NCI-H2107 treated with DMSO at 0.1 percent for 48 hours (cell line): ENCODE measurements around the gene FSCN2.

ENCODE experiments used
- DNase-seq: peaks from one replicate; lab custom pipeline; 2025; ENCODE audit not compliant: unreplicated experiment; lab: John Stamatoyannopoulos, UW

The FSCN2 gene

DNA sequence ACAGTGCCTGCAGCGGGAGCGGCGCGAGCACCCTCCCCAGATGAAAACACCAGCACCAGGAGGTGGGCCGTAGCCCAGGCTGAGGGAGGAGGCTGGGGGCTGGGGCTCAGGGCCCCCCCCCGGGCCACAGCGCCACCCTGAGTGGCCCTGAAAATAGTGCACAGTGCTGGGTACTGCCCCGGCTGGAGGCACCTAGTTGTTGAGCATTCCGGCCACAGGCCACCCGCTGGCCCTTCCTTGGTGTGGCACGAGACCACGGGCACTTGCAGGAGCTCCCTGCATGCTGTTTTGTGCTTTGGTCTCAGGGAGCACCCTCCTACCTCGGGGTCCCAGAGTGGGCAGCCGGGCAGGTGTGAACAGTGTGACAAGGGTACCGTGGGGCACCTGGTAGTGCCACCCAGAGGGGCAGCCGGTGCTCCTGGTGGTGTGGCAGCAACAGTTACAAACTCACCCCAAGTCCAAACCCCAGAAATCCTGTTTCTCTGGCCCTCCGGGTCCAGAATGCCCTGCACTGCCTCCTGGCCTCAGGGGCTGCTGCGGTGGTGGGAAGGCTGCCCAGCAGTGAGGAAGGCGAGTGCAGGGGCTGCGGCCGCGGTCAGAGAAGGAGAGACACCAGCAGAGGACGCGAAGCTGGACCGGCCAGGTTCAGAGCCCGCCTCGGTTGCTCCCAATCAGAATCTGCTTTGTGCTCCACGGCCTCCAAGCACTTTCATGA lies 11.9 kb downstream of the FSCN2 start:
- DNase-seq = no peak

DNA sequence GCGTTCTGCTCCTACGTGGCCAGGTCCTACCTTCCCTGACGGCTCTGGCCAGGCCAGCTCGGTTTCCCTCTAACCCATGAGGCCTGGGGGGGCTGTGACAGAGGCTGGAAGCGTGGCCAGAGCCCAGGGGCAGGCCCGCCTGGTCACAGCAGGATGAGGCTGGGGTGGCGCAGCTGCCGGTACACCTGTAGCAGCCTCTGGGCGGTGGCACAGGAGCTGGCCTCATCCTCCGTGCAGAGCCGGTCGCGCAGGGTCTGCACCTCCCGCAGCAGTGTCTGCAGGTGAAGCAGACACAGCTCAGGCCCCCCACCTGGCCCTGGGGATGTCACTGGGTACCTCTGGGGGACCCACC lies 12.5 kb downstream of the FSCN2 start:
- DNase-seq = no peak

DNA sequence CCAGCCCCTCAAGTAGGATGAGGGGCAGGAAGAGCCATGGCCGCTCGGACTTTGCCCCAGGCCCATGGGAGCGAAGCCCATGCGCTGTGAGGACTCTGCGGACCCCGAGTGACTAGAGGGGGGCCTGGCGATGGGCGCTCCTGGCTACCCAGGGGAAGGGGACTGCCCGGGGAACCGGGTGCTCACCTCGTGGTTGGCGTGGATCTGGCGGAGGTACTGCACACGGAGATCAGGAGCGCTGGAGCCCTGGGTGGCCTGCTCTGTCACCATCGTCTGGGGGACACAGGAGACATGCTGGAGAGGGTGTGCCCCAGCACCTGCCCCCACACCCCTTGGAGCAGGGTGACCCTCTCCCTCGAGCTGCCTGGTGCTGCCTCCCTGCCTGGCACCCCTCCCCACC lies 12.9 kb downstream of the FSCN2 start:
- DNase-seq = no peak

DNA sequence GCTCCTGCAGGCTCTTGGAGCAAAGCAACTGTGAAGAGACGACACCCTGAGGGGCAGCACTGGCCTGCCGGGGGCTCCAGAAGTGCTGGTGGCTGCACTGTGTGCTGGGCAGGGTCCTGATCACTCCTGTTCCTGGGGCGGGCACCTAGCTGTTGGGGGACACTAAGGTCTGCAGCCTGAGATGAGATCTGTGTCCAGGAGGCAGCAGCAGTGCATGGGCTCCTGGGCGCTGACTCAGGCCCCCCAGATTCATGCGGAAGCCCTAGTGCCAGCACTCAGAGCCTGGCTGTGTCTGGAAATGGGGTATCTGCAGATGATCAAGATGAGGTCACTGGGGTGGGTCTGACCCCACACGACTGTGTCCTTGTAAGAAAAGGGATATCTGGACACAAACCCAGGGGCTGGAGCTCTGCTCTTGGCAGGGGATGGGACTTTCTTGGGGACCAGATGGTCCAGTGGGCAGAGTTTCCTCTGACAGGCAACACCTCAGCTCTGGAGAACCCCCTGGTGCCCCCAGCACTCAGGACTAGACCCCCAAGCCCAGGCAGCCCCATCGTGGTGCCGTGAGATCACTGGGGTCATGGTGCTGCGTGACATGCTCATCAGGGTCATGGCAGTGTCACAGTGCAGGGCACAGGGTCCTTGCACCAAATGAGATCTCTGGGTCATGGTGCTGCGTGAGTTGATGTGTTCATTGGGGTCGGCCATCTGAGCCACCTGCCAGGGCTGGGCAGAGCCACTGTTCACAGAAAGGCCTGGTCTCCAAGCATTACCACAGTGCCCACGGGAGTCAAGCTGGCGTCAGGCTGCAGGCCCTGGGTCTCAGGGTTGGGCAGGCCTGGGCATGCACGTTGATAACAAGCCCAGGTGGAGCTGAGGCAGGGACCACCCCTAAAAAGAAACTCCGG lies 14.5 kb downstream of the FSCN2 start:
- no peak for DNase-seq

DNA sequence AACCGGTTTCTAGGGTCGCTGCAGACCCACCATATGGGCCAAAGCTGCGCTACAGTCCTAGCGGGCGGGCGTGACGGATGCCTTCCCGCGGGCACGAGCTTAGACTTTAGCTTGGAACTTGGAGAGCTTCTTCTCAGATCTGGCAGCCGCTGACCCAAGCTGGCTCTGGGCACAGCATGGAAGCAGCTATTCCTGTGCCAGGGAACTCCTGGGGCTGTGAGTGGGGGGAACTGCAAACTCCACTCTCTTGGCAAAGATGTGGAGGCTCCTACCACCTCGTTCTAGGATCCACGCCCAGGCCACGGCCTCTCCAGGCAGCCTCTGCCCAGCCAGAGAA lies 15.1 kb downstream of the FSCN2 start:
- DNase-seq = no peak

DNA sequence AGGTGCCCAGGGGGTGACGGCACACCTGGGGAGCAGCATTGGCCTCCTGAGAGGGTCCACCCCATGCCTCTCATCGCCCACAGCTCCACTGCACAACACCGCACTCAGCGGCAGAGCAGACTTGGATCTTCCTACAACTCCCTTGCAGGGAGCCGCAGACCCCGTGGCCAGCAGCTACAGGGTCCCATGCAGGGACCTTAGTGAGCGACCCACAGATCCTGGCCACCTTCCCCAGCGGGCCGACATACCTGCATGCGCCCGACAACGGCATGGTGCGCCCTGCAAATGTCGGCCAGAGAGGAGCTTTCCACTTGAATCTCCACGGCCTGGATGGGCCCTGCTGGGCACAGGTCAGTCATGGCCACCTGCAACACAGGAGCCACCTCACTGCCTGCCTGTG lies 15.6 kb downstream of the FSCN2 start:
- no peak for DNase-seq

DNA sequence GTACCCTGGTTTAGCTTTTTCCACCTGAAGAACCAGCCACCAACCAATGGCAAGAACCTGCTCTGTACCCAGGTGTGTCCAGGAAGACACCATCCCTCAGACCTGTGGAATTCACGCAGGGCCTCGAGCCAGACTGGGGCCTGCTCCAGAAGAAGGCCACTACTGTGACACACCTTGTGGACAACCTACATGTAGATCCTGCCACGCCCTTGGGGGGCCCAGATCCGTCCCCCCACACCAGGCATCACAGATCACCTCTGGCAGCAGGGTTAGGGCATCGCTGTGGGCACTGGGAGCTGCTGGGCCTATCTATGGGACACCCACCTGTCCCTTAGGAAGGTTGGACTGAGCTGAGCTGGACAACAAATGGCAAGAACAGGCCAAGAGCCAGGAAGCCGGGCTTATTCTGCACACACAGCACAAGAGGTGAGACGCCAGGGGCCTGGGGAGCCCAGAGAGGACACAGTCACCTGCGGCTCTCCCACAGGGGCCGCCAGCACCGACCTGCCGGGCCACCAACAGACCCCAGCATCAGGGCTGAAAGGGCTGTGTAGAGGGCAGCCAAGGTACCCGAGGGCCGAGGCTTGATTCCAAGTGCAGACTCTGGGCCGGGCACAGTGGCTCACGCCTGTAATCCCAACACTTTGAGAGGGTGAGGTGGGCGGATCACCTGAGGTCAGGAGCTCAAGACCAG lies 16.3 kb downstream of the FSCN2 start:
- no peak for DNase-seq

DNA sequence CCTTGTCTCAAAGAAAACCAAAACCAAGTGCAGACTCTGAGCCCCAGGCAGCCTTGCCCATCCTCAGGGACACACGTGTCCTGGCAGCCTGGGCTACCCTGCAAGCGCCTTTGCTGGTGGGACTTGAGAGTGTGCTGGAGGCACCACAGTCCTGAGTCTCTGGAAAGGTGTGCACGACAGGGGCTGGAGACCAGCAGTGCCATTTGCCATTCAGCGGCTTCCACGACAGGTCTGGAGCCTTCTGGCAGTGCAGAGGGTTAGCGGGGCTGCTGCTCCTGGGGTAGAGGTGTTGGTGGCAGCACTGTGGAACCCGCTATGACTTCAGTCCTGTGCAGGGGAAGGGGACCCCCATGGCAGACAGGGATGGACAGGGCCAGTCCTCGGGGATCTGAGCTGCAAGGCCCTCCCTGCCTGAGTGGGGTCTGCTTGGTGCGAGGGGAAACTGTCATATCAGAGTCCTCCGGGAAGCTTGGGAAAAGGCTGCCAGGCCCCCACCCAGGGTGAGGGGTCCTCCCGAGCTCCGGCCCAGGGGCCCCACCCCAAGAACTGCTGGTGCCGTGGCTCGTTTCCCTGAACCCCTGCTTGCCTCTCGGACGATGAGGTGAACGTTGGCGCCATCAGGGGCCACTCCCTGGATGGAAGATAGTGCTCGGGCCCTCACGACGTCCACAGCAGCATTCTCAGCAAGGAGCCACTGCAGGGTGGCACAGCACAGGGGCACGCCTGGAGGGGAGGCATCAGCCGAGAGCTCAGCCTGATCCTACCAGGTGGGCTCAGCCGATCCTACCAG lies 17.2 kb downstream of the FSCN2 start:
- DNase-seq = no peak

DNA sequence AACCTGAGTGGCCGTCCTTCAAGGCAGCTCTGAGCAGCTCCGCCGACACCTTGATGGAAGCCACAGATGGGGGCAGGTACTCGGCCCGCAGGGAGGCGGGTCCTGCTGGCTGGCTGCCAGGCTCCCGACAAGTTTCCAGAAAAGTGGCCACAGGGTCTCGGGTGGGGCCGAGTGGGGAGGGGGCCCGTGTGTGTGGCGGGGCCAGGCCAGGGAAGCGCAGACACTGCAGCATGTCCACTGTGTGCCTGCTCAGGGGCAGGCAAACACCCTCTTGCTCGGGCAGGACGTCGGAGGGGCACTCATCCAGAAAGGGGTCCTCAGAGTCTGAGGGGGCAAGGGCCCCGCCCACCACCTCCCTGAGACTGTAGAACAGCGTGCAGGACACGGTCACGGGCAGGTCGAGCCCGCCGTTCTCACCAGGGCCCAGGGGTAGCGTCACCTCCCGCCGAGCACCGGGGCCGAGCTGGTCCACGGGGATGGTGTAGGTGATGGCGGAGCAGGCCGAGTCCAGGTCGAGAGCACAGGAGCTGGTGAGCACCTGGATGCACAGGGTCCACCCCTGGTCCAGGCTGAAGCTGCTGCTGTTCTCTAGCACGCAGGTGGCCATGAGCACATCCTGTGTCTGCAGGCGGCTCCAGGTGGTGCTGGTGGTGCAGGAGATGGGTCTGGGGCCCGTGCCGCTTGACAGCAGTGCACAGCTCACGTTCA lies 18.9 kb downstream of the FSCN2 start:
- no peak for DNase-seq

DNA sequence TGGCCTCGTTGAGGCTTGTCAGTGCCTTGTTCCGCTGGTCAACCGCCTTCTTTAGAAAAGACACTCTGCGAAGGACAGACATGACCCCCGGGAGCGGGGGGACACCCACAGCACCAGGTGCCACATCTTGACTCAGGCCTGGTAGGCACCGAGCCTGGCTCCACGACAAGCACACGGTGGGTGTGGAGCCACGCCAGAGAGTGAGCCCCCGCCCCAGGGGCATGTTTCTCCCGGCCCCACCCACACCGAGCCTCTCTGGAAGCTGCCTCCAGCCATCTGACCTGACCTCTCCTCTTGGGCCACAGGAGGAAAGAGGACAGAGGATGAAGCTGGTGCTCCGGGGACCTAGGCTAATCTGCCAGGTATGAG lies 19.4 kb downstream of the FSCN2 start:
- no peak for DNase-seq

DNA sequence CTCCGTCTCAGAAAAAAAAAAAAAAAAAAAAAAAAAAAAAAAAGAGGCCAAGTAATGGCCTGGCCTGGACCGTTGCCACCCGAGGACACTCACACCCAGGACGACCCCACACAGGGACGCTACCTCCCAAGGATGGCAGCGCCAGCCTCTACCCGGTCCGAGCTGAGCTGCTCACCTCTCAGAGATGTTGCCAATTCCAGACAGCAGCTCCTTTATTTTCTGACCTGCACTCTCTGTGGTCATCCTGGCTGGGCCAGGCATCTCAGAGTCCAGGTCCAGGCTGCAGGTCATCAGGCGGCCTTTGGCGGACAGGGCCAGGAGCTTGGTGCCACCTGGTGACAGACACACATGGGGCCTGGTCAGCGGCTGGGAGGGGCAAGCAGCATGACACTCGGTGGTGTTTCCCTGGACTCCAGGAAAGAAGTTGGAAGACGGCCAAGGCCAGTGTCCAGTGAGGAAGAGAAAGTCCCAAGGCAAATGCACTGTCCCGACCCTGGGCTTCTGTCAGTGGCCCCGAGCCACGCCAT lies 20.9 kb downstream of the FSCN2 start:
- no peak for DNase-seq

DNA sequence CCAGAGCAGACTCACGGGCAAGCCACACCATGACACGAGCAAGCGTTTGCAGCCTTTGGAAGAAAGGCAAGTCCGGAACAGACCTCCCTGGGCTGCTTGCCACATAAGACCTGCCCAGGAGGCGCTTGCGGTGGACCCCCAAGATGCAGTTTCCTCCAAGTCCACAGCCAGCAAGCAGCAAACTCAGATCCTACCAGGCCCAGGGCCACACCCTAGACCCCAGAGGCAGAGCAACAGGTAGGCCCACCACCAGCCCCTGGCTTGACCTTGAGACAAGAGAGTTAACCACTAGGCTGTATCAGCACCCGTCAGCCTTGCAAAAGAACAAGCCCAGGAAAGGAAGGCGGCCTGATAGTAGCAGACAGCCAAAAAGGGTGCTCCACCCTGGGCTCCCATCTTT lies 21.6 kb downstream of the FSCN2 start:
- DNase-seq = no peak

DNA sequence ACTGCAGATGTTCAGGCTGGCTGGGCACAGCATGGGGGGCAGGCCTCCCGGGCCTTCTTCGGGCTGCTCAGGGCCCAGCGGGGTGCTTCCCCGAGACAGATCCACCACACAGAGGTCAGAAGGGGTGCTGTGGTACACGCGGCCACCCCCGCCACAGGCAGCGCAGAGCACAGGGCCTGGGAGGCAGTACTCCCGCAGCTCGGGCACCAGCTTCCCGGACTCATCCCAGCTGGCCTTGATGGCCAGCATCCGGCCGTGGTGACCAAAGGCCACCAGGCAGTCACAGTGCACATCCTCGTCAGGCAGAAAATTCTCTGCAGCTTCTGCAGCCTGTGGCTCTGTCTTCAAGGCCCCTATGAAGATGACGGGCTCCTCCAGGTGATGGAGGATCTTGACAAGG lies 22.1 kb downstream of the FSCN2 start:
- no peak for DNase-seq

DNA sequence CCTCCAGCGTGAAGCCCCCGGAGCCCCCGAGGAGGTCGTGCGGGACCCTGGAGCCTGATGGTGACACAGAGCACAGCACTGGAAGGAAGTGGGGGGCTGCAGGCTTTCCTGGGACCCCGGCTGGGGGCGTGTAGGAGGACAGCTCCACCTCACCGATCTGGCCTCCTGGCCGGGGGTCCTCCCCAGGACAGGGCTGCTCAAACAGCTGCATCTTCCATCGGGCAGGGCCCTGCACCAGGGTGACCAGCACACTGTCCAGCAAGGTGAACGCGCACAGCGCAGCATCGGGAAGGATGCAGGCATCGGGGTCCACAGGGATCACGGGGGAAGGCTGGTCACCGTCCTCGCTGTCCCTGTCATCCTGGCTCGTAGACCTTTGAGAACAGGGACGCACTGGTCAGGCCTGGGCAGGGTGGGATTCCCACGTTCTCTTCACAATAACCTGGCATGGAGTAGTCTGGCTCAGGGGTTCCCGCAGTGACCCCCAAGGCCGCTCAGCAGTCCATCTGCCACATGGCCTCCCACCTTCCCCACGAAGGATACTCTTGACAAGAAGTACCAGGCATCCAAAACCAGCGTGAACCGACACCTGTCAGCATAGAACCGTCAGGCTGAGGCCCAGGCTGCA lies 22.8 kb downstream of the FSCN2 start:
- DNase-seq = no peak

DNA sequence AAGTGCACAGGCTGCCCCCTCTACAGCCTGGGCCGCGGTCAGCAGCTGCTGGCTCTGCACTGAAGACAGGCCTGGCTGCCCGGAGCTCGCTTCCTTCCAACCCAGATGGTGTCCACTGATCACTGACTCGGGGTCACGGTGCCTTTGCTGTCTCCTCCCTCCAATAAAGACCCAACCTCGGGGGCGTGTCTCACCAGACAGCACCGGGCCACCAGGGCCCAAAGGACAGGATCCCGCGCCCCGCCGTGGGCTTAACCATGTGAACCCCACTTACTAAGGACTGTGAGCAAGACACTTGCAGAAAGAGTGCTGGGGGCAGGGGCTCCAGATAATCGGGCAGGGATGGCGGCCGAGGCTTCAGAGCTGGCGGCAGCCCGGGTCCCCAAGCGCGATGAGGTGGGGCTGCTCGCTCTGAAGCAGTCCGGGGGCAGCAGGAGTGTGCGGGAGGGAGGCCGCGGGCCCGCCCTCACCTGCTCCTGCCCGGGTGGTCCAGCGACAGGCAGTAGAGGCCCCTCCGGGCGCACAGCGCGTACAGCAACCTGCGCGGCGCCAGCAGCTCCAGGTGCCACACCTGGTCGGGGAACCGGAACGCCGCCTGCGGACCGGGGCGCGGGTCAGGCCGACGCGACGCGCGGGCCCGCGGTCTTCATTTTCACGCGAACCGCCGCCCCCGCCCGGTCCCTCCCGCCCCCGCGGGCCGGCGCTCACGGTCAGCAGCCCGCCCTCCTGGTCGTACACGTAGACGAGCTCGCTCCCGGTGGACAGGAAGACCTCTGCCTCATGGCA lies 23.5 kb downstream of the FSCN2 start:
- no peak for DNase-seq

DNA sequence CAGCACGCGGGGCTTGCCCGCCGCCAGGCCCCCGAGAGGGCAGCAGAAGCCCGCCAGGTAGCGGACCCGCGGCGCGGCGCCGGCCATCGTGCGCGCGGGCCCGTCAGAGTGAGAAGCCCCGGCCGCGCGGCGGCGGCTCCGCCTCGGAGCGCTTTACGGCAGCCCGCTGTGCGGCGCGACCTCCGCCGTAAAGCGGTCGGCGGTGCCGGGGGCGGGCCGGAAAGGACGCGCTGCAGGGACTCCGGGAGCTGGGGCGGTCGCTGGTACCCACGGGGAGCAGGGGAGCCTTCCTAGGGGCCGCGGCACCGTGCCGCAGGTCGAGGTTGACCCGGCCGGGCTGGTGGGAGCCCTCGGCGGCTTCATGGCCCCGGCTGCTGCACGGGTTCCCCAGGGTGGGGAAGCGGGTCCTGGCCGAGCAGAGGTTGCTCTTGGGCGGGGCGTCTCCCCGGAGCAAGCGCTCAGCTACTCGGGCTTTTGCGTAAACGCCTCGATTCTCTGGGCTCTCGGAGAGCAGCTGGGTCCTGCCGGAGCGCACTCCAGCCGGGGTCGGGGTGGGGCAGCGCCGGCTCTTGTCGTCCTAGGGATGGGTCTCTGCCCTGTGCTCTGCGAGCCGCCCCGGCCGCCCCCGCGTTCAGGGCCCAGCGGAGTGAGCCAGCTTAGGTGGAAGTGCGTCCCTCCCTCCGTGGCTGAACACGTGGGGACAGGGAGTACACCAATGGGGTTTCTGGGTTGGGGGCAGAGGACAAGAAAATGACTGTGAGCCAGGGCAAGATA lies 24.3 kb downstream of the FSCN2 start, which contains the start of gene FAAP100:
FAAP100 (minus strand) TSS at position 110 of the 774 bp plus-strand sequence; CDS start at position 87, 23 bp downstream.
- DNase-seq = peak; percentile 37

DNA sequence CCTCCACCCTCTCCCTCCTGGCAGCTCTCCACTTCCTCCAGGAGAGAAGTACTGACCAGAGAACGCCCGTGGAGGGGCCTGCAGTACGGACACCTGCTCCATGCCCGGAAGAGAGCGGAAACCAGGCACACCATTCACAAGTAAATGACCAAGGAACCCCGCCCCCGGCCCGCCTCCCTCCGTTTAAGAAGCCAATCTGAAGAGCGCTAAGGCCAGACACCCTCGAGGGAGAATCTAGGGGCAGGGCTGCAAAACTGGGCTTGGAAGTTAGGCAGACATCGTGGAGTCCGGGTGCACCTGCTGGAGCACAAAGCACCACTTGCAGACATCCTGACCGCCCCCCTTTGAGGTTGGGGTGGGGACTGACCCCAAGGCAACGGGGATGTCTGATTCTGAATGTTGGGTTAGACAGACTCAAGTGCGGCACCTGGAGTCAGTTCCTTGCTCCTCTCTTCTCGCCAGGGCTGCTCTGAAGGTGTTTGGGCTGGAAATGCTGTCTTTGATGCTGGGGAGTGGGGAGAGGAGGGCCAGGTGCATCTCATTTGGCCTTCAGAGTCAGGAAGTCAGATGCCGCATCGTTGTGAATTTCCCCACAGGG lies 24.9 kb downstream of the FSCN2 start:
- DNase-seq = peak; percentile 93

DNA sequence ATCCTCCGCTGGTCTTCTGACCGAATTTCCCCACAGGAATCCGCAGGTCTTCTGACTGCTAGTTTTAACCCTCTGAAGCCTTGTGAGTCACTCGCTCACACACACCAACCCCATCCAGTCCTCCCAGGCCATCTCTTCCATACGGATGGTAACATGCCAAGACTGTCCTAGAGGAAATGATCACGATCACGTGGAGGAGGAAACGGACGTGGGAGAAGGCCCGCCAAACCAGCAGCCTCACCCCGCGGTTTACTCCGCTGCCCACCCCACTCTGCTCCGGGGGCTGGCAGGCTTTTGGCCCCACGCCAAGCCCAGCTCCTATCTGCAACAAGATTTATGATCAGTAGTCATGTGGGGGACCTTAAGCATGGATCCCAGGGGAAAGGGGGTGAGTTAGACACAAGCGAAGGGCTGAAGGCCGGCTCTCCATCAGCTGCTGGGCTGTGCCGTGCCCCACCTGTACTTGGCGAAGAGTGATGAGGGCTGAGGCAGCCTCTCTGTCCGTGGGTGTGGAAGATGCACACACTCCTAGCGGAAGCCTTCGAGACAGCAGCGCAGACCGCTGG lies 25.5 kb downstream of the FSCN2 start:
- peak; percentile 59 for DNase-seq
